ENCODE results near the gene AKAP10.
"Not testable (repeated sequence)": the region's sequence is repeated elsewhere in the genome, so short reads cannot be mapped to it uniquely, and the experiment has no call there.

Gene AKAP10

DNA sequence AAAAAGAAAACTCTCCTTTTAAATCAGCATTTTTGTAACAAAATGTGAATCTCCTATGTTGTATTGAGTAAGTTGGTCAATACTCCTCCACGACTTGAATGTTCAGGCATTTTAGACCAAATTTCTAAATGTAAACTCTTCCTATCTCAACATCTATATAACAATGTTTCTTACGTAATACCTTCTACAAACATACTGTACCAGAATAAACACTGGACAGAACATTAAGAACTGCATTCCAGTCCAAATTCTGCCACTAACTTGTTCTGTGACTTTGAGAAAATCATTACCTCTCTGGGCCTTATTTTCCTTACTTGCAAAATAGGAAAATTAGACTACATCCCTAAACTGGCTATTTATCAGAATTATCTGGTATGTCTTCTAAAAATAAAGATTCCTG, 40.1 kb downstream of the AKAP10 start:
- in situ Hi-C loops (cut with MboI; ENCODE audit: low pct_unique_long_range_greater_than_20kb, low sequenced_read_pairs), result no loop called here

DNA sequence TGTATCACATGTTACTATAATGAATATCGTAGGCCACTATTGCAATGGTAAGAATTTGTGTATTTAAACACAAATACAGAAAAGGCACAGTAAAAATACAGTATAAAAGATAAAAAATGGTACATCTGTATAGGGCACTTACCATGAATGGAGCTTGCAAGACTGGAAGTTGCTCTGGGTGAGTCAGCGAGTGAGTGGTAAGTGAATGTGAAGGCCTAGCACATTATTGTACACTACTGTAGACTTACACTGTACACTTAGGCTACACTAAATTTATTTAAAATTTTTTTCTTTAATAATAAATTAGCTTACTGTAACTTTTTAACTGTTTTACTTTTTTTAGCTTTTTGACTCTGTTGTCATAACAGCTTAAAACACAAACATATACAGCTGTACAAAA, 42.5 kb downstream of the AKAP10 start:
- in situ Hi-C loops (cut with MboI; ENCODE audit: low pct_unique_long_range_greater_than_20kb, low sequenced_read_pairs), result no loop called here
- no peak for DNase-seq

More for the DNA sequence above, 40.1 kb downstream of the AKAP10 start:
- DNase-seq, result no peak

DNA sequence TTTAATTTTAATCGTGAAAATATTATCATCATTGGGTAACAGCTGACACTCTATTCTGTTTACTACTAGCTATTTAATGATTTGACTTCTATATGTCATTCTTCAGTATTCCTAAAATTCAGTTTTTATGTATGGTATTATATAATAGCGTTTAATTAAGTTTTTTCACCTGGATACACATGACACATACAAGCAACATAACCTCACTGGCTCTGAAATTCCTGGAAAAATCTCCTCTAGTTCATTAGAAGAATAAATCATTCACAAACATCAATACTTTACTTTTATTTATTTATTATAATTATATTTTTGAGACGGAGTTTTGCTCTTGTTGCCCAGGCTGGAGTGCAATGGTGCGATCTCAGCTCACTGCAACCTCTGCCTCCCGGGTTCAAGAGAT, 44.0 kb downstream of the AKAP10 start:
- no peak for DNase-seq
- in situ Hi-C loops (cut with MboI; ENCODE audit: low pct_unique_long_range_greater_than_20kb, low sequenced_read_pairs), result no loop called here

DNA sequence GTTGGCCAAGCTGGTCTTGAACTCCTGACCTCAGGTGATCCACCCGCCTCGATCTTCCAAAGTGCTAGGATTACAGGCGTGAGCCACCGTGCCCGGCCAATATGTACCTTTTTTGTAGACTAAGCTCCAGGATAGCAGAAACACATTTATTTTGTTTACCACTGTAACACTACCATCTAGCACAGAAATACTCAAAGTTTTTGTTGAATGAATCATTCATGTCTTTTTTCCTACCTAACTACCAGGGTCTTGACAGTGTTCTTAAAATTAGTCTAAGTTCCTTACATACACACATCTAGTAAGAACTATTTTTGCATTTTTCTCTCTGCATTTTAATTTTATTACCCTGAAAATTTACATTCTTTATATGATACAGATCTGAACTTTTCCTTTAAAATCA, 44.4 kb downstream of the AKAP10 start:
- DNase-seq, result no peak
- in situ Hi-C loops (cut with MboI; ENCODE audit: low pct_unique_long_range_greater_than_20kb, low sequenced_read_pairs), result no loop called here

DNA sequence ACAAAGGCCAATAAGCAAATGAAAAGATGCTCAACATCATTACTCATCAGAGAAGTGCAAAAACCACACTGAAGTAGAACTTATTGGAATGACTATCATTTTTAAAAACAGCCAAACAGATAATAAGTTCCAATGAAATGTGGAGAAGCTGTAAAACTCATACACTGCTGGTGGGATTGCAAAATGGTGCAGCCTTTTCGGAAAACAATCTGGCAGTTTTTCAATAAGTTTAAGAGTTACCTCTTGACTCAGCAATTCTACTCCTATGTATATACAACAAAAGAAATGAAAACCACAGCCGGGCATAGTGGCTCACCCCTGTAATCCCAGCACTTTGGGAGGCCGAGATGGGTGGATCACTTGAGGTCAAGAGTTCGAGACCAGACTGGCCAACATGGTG, 49.3 kb downstream of the AKAP10 start:
- in situ Hi-C loops (cut with MboI; ENCODE audit: low pct_unique_long_range_greater_than_20kb, low sequenced_read_pairs), result no loop called here
- no peak for DNase-seq

DNA sequence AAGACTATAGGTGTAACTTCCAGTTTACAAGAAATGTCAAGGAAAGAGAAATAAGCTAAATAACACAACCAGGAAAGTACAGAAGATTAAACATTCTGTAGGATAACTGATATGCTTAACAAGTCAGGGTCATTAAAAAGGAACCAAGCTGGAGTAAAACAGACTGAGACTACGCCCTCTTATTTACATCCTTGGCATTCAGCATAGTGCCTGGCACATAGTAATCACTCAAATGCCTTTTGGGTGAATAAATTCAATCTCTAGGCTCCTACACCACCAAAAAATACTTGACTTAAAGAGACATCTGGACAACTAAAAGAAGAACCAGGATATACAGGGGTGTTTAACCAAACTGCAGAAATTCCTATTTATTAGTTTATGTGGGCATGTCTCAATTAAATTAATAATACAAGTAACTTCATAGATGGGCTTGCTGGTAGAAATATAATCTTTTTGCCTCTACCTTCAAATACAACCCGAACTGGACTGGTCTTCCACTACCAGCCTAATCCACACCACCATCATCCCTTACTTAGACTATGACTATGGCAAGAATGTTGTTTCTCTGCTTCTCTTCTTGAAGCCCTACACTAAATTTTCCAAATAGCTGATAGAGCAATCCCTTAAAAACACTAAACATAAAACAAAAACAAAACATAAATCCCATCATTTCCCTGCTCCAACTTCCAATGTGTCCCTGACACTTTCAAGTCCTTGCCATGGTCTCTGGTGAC, 62.2 kb downstream of the AKAP10 start:
- in situ Hi-C loops (cut with MboI; ENCODE audit: low pct_unique_long_range_greater_than_20kb, low sequenced_read_pairs), result no loop called here
- DNase-seq, result no peak

DNA sequence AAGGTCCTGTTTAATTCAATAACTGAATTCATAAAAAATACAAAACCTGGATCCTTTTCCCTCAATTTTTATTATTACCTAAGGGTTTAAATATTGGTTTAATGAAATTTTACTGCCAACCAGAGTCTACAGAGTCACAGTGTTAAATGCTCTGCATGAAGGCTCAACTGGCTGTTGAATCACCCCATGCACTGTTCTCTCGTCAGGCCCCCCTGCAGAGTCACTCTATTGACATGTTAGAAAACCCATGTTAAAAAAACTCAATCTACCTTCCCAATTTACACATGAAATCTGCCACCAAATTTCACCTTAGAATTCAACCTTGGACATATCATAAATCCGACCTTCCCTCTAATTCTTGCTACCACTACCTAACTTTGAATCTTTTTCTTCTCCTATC, 66.6 kb downstream of the AKAP10 start:
- no peak for DNase-seq
- in situ Hi-C loops (cut with MboI; ENCODE audit: low pct_unique_long_range_greater_than_20kb, low sequenced_read_pairs), result no loop called here

DNA sequence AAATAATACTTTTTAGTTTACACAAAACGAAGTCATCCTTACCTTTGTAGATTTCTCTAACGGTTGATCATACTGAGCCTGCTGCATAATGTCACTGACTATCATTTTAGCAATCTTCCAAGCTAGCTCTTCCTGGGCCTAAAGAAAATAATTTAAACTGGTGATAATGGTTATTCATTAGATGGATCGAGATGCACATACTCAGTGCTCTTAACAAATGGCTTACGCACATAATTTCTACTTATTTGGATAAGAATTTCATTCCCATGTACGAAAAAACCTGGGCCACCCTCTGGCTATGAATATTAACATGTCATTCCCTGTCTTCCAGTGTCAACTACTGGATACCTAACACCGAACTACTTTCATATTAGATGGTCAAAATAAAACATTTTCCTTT, 68.5 kb downstream of the AKAP10 start:
- no peak for DNase-seq

DNA sequence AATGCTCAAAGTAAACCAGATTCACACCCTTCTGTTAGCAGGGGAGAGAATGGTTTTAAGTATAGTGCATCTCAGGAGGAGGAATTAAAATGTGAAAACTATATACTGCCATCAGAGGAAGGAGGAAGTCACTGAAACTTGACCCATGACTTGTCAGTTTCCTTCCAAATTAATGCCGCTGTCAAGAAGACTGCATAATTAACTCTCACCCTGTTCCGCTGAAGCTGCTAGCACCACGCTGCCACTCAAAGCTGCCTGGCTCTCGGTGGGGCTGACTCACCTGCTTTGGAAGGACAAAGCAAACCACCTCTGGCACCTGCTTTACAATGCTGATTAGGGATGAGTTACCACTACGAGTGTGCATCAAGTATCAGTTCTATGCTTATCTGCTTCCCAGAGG, 72.1 kb downstream of the AKAP10 start:
- in situ Hi-C loops (cut with MboI; ENCODE audit: low pct_unique_long_range_greater_than_20kb, low sequenced_read_pairs), result no loop called here
- DNase-seq, result peak; percentile 4

More for the DNA sequence above, 68.5 kb downstream of the AKAP10 start:
- in situ Hi-C loops (cut with MboI; ENCODE audit: low pct_unique_long_range_greater_than_20kb, low sequenced_read_pairs), result no loop called here

DNA sequence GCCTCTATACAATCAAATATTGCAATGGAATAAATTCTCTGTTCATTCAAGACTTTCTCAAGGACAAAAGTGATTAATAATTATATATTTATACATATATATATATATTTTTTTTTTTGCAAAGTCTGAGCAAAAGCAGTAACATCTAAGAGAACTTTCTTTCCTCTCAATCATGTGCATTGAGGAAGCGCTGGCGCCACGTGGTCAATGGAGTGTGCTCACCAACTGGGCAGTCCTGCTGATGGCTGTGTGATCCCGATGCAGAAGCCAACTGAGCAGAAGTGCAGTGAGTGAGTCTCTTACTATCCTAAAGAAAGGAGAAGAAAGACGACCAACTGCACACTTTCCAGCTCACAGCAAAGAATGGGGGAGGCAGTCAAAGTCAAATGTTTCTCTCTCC, 72.7 kb downstream of the AKAP10 start:
- no peak for DNase-seq
- in situ Hi-C loops (cut with MboI; ENCODE audit: low pct_unique_long_range_greater_than_20kb, low sequenced_read_pairs), result no loop called here

DNA sequence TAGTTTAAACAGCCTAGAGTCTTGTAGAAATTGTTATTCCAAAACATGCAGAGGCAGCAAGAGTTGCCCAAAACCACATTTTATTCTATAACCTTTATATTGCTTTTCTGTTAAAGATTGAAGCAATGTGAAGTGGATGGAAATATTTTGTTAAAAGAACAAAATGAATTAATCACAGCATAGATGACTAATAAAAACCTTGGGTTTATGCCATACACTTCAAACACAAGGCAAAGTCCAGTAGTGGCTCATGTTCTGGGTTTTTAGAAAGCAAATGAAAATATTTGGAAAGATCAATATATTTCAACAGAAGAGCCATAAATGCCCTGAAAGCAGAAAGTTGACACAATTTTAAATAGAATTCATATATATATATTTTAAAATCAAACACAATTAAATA, 73.2 kb downstream of the AKAP10 start:
- DNase-seq, result no peak
- in situ Hi-C loops (cut with MboI; ENCODE audit: low pct_unique_long_range_greater_than_20kb, low sequenced_read_pairs), result no loop called here

DNA sequence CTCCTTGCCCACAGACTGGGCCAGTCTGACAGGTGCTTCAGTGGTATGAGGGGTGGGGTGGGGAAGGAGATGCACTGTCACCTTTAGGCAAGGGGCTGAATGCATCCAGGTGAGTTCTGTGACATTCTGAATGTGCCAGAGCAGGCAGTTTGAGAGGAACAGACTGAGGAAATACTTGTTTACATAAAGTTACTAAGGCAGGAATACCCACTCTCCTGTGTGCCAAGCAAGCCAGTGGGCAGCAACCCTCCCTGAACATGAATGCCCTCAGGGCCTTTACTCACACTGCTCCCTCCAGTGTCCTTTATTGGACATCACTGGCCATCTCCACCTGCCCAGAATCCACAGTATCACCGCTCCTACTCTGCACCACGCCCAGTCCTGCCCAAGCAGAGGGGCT, 76.8 kb downstream of the AKAP10 start:
- DNase-seq, result no peak
- in situ Hi-C loops (cut with MboI; ENCODE audit: low pct_unique_long_range_greater_than_20kb, low sequenced_read_pairs), result no loop called here

DNA sequence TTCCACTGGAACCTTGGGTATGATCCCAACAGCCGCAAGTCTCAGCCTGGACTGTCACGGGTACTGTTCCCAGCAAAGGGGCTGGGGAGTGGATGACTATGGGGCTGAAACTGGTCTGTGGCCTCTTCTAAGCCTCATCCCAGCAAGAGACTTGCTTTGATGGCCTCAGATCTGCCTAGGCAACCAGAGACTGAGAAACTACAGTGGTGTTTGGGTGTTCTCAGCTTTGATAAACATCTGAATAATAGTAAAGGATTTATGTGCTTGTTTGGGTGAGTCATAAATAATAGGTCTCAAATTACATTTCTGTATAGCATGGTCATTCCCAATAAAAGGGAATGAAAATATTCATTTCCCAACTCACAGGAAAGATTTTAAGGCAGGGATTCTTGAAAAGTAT, 79.7 kb downstream of the AKAP10 start:
- in situ Hi-C loops (cut with MboI; ENCODE audit: low pct_unique_long_range_greater_than_20kb, low sequenced_read_pairs), result no loop called here
- DNase-seq, result no peak

DNA sequence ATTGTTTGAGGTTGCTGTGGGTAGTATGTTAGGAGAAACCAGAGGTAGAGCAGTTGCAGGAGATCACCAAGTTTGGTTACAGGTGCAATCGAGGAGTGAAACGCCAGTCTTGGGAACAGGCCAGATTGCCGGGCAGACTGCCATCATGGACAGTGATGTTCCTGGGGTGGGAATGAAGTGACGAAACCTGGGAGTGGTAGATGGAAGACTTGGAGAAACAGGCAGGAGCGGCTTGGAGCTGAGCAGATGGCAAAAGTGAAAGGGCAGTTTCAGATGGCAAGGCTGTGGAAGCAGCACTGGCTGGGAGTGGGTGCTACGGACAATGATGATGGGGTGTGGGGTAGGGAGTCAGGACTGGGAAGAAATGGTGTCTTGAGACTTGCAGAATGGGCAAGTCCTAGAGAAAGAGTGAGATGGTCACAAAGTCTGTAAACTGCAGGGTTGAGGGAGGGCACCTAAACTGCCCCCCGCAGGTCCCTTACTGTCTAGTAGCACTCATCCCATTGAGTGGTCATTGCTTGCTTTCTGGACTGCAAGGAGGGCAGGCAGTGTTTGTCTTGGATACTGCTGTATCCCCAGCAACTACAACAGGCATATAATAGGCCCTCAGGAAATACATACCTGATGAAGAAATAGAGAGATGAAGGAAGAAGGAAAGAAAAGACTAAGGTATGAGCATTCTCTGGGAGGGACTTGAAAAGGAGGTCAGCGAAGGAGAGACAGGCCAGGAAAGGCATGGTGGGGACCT, 80.4 kb downstream of the AKAP10 start:
- in situ Hi-C loops (cut with MboI; ENCODE audit: low pct_unique_long_range_greater_than_20kb, low sequenced_read_pairs), result no loop called here
- DNase-seq, result no peak

DNA sequence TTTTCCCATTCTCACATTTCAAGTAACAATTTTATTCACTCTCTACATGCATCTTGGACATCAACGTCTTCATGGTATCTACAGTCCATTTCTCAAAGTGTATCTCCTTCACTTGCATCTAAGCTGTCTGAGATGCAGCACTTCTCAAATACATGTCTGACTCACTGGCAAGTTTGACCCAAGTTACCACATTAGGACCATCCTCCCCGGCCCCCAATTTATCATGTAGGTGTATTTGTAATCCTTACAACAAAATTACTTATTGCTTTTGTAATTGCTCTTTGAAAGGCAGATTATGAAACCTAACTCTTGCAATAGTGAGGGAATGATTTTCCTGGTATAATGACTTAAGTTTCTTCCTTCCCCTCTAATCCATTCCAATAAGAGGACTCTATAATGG, 80.9 kb downstream of the AKAP10 start:
- in situ Hi-C loops (cut with MboI; ENCODE audit: low pct_unique_long_range_greater_than_20kb, low sequenced_read_pairs), result no loop called here
- DNase-seq, result no peak

DNA sequence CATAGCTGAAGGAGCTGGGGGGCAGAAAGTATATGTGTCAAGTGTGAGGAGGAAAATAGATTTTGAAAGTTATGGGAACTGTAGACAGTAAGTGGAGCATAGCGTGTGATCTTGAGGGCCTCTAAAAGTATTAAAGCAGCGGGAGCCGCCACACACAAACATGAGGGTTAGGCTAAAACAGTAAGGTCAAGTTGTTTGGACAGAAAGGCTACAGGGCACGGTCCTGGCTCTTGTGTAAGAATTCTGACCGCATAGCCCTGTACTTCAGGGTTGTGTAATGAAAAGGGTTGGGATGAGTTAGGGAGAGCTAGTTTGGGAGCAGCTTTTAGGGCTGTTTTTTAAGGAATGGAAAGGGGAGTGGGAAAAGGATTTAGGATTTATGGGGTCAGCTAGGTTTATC, 87.1 kb downstream of the AKAP10 start:
- DNase-seq; in situ Hi-C loops (cut with MboI; ENCODE audit: low pct_unique_long_range_greater_than_20kb, low sequenced_read_pairs): not testable (repeated sequence)

DNA sequence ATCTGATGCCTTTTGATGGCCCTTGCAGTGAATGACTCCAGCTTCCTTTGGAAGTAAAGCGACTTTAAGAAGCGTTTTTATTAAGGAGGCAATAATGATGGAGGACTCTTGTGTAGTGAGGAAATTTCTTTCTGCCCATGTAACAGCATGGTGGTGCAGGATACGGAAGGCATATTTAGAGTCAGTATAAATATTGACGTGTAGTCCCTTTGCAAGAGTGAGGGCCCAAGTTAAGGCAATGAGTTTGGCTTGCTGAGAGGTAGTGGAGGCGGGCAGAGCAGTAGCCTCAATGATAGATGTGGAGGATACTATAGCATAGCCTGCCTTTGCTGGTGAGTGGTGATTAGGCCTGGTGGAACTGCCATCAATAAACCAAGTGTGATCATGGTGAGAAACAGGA, 87.6 kb downstream of the AKAP10 start:
- DNase-seq; in situ Hi-C loops (cut with MboI; ENCODE audit: low pct_unique_long_range_greater_than_20kb, low sequenced_read_pairs): not testable (repeated sequence)

DNA sequence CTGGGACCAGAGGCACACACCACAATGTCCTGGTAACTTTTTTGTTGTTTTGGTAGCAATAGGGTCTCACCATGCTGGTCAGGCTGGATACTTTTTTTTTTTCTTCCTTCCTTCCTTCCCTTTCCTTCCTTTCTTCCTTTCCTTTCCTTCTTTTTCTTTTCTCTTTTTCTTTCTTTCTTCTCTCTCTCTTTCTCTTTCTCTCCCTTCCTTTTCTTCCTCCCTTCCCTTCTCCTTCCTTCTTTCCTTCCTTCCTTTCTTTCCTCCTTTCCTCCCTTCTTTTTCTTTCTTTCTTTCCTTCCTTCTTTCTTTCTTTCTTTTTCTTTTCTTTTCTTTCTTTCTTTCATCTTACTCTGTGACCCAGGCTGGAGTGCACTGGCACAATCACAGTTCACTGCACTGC, 91.5 kb downstream of the AKAP10 start:
- in situ Hi-C loops (cut with MboI; ENCODE audit: low pct_unique_long_range_greater_than_20kb, low sequenced_read_pairs), result no loop called here
- DNase-seq, result no peak

DNA sequence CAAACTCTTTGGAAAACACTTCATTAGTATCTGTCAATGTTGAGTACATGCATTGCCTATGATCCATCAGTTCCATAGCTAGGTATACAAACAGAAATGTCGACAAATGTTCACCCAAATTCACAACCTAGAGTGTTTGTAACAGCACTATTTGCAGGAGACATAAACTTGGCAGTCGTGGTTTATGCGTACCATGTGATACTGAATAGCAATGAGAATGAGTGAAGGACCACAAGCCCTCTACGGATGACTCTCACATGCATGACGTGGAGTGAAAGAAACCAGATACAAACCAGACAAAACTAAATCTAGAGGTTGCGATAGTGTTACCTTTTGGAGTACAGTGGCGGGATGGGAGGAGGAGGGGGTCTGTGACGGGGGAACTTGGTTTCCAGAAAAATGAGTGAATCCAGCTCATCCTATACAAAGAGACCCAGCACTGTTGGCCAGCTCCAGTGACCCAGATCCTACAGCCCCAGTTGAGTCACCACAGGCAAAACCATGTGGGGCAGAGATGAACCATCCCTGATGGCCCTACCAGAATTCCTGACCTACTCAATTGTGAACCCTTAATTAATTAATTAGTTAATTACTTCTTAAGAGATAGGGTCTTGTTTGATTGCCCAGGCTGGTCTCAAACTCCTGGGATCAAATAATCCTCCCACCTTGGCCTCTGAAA, 94.0 kb downstream of the AKAP10 start:
- in situ Hi-C loops (cut with MboI; ENCODE audit: low pct_unique_long_range_greater_than_20kb, low sequenced_read_pairs), result no loop called here
- DNase-seq, result no peak

DNA sequence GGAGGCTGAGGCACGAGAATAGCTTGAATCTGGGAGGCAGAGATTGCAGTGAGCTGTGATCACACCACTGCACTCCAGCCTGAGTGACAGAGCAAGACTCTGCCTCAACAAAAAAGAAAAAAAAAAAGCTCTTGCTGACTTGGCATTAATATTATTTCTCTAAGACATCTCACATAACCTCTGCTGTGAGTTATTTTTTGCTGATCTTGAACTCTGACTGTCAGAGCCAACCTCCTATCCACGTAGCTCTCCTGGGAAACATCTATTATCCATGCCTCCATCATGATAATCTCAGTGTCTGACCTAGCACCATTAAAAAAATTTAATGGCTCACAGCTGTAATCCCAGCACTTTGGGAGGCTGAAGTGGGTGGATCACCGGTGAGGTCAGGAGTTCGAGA, 97.2 kb downstream of the AKAP10 start:
- DNase-seq, result no peak
- in situ Hi-C loops (cut with MboI; ENCODE audit: low pct_unique_long_range_greater_than_20kb, low sequenced_read_pairs), result no loop called here
